Activated T-helper 17 cell treated with anti-CD3 and anti-CD28 coated beads, Interleukin-2, amount 50 U/mL, for 72 hours (primary cell): ENCODE results near the gene TMEM161A. TPM values are rescaled to one million over a fixed set of nuclear protein-coding genes. Genes with fewer than 3 reads are reported as not detected.
"Not testable (repeated sequence)": the region's sequence is repeated elsewhere in the genome, so short reads cannot be mapped to it uniquely, and the experiment has no call there.

ENCODE experiments used
- ATAC-seq: fragments of 150-1000 bp; cut with Tn5 transposase; replicated peaks from 2 replicates; pipeline ENCODE4 v1.10.0; 2021; ENCODE audit warnings: mild to moderate bottlenecking, moderate library complexity
- H3K27ac Mint-ChIP-seq: one replicate; pipeline ENCODE4 v1.8.0; 2022; ENCODE audit warnings: mixed read lengths
- H3K27me3 Mint-ChIP-seq: one replicate; pipeline ENCODE4 v1.8.0; 2022; ENCODE audit warnings: mixed read lengths
- H3K36me3 Mint-ChIP-seq: one replicate; pipeline ENCODE4 v1.8.0; 2022; ENCODE audit warnings: low read depth, mild to moderate bottlenecking, mixed read lengths
- H3K4me1 Mint-ChIP-seq: one replicate; pipeline ENCODE4 v1.8.0; 2022; ENCODE audit warnings: mixed read lengths
- H3K4me3 Mint-ChIP-seq: one replicate; pipeline ENCODE4 v1.8.0; 2022; ENCODE audit warnings: mild to moderate bottlenecking, mixed read lengths
- H3K9me3 Mint-ChIP-seq: one replicate; pipeline ENCODE4 v1.8.0; 2022; ENCODE audit warnings: mixed read lengths
- total RNA-seq, 2 donors: library from RNA; stranded (reverse); gene quantifications; one replicate each; pipeline ENCODE4 v1.2.3, GENCODE V29; 2022

Gene TMEM161A
- total RNA-seq, 2 donors from 2014 or later, result 21.0 to 22.4 TPM

DNA sequence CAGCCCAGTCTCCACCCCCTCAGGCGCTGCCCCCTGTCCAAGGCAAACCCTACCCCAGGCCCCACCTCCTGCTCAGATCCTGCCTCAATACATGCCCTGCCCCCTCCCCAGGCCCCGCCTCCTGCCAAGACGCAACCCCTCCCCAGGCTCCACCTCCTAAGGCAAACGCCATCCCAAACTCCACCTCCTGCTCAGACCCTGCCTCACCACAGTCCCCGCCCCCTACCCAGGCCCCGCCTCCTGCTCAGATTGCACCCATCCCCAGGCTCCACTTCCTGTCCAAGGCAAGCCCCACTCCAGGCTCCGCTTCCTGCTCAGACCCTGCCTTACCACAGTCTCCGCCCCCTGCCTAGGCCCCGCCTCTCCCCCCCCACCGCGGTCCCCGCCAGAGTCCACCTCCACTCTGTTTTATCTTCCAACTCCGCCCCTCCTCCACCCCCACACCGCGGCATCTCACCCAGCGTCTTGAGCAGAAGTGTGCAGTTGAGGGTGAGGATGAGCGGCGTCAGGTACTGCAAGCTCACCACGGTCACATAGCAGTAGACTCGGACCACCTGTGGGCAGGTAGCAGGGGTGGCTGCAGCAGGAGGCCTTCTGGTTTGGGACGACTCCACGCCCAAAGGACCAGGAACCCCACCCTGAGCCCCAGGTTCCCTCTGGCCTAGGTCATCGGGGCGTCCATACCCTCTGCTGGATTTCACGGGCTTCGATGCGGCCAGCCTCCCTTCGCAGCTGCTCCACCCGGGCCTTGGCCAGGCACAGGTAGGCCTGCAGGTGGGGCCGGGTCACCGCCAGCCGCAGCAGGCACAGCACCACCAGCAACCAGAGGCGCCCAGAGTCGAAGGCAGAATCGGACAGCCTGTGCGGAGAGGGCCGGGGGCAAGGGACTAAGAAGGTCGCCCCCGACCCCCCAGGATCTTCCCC, 17.7 kb downstream of the TMEM161A start:
- ATAC-seq, result peak; percentile 55
- H3K9me3 Mint-ChIP-seq, result peaks cover 6% of the 10 kb centered on the region
- no peaks in the 10 kb centered on the region for H3K4me1 Mint-ChIP-seq
- H3K36me3 Mint-ChIP-seq, result peaks cover 34% of the 10 kb centered on the region
- no peaks in the 10 kb centered on the region for H3K27me3 Mint-ChIP-seq
- H3K27ac Mint-ChIP-seq, result no peak overlapping the region
- H3K4me3 Mint-ChIP-seq, result no peak overlapping the region

DNA sequence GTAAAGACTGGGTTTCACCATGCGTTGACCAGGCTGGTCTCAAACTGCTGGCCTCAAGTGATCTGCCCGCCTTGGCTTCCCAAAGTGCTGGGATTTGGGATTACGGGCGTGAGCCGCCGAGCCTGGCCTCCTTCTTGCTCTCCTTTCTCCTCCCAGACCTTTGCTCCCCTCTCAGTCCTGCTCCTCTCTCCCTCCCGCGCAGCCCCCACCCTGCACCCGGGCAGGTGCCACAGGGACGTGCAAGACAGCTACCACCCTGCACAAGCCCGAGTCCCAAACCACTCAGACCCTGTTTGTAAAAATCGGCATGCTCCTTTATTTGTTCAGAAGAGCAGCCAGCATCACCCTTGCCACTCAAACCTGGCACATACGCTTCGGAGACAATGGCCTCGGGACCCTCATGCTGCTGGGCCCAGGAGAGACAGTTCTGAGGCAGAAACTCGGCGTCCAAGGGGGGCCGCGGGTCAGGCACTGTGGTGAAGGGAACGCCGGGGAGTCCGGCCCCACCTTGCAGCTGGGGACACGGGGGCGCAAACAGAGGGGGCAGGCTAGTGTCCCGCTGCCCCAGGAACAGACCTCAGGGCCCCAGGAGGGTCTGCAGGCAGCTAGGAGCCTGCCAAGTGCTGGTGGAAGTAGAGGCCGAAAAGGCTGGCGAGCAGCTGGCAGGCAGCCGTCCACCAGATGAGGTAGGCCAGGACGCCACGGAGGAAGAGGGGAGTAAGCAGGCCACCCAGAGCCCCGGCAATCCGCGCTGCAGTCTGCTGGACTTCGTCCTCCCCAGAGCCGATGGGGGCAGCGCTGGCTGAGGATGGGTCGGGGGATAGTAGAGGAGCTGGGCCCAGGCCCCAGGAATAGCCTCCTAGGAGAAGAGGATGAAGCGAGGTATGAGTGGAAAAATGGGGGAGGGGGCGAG, 18.7 kb downstream of the TMEM161A start:
- H3K27me3 Mint-ChIP-seq, result no peaks in the 10 kb centered on the region

DNA sequence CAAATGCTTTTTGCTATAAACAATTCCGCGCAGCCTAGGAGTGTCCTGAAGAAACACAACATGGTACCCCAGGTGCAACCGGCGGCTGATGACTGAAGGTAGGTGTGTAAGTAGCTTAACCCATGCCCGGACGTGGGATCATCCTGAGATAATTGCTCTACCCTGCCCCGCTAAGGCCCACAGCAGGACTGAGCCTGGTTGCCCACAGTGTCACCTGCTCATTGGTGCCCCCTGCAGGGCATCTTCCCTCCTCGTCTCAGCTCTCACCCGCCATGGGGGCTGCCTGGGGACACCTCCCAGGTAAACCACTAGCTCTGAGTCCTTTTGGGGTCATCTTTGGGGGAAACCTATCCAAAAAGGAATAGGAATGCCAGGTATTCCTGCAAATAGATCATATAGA, 22.3 kb downstream of the TMEM161A start:
- Mint-ChIP-seq H3K4me3 (no peak overlapping the region), H3K4me1 (no peaks in the 10 kb centered on the region), H3K9me3 (no peaks in the 10 kb centered on the region), H3K36me3 (peaks cover 13% of the 10 kb centered on the region), H3K27ac (no peak overlapping the region), H3K27me3 (no peaks in the 10 kb centered on the region)
- peak; percentile 59 for ATAC-seq

More for the DNA sequence above, 18.7 kb downstream of the TMEM161A start:
- H3K36me3 Mint-ChIP-seq, result peaks cover 34% of the 10 kb centered on the region
- peaks cover 6% of the 10 kb centered on the region for H3K9me3 Mint-ChIP-seq
- no peaks in the 10 kb centered on the region for H3K4me1 Mint-ChIP-seq
- ATAC-seq, result no peak
- no peak overlapping the region for H3K4me3 Mint-ChIP-seq
- H3K27ac Mint-ChIP-seq, result no peak overlapping the region

DNA sequence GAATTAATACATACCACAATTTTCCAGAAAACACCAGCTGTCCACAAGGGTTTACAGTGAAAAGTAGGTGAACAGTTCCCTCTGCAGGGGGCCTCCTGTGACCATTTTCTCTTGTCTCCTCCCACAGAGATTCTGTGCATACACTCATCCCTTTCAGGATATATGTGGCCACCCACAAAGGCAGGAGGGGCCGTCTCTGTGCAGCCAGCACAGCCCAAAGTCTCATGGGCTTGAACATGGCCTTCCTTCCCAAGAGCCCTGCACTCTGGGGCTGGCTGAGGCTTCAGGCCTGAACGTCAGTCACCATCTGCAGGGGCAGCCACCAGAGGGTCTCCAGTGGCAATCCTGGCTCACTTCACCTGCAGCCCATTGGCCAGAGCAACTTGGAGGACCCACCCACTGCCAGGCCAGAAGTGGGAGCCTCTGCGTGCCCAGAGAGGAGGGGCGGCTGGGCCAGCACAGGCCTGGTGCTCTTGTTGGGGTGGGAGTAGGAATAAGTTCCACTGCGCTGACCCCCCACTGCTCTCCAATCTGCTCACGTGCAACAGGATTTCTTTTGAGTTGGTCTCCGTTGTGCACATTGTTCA, 25.1 kb downstream of the TMEM161A start:
- no peaks in the 10 kb centered on the region for H3K27me3 Mint-ChIP-seq
- H3K36me3 Mint-ChIP-seq, result no peaks in the 10 kb centered on the region
- H3K4me1 Mint-ChIP-seq, result no peaks in the 10 kb centered on the region
- no peaks in the 10 kb centered on the region for H3K9me3 Mint-ChIP-seq
- peak; percentile 40 for ATAC-seq
- no peak overlapping the region for H3K27ac Mint-ChIP-seq
- H3K4me3 Mint-ChIP-seq, result no peak overlapping the region

DNA sequence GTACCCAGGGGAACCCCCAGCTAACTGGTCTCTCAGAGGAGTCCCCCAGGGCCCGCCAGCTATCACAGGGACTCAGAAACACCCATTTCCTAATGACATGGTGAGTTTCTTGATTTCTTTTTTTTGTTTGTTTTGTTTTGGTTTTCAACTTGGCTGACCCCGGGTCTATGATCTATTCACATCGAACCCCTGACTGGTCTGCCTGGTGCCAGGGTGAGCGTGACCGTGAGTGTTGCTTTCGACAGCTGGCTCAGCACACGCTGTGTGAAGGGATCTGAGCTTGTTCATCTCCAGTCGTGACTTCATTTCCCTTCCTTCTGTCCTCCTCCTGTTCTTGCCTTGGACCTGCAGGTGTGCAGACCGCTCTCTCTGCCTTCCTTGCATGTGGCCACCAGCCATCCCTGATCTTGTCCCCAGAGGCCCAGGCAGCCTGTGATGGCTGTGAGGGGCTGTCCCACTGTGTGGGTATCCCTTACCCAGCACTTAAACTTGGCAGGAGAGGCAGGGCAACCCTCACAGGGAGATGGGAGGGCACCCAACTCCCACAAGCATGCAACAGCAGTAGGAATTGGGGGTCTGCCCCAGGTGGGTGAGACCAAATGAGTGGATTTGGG, 26.2 kb downstream of the TMEM161A start:
- Mint-ChIP-seq H3K36me3 (no peaks in the 10 kb centered on the region), H3K4me3 (no peak overlapping the region), H3K27ac (no peak overlapping the region), H3K27me3 (no peaks in the 10 kb centered on the region), H3K9me3 (no peaks in the 10 kb centered on the region), H3K4me1 (no peaks in the 10 kb centered on the region)
- ATAC-seq, result no peak

DNA sequence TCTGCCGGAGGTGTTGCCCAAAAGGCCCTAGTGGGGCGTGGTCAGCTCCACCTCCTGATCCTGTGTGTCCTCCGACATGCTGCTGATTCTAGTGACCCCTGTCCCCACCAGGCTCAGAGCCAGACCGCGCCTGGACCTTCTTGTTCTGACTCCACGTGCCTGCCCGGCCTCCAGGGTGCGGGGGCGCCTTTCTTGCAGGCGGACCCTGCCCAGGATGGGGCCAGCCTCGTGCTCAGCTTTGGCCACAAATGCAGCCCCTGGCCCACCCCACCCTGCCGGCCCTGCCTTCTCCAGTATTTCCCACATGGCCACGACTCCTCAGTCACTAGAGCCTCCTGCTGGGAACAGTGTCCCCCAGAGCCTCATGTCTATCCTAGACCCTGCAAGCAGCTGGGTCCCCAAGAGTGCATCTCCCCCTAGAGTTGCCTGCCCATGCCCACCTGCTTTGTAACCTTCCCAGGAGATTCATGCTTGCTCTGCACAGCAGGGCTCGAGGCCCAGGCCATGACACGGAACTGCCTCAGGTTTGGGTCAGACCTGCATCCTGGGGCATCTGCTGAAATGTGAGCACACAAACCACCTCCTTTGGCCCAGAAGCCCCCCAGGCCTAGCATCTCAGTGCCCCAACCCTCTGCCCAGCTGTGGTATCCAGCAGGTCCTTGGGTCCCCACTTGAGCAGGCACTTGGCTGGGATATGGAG, 27.0 kb downstream of the TMEM161A start:
- H3K4me1 Mint-ChIP-seq, result no peaks in the 10 kb centered on the region
- H3K9me3 Mint-ChIP-seq, result no peaks in the 10 kb centered on the region
- no peak for ATAC-seq
- H3K27me3 Mint-ChIP-seq, result no peaks in the 10 kb centered on the region
- H3K4me3 Mint-ChIP-seq, result no peak overlapping the region
- H3K36me3 Mint-ChIP-seq, result no peaks in the 10 kb centered on the region
- no peak overlapping the region for H3K27ac Mint-ChIP-seq

DNA sequence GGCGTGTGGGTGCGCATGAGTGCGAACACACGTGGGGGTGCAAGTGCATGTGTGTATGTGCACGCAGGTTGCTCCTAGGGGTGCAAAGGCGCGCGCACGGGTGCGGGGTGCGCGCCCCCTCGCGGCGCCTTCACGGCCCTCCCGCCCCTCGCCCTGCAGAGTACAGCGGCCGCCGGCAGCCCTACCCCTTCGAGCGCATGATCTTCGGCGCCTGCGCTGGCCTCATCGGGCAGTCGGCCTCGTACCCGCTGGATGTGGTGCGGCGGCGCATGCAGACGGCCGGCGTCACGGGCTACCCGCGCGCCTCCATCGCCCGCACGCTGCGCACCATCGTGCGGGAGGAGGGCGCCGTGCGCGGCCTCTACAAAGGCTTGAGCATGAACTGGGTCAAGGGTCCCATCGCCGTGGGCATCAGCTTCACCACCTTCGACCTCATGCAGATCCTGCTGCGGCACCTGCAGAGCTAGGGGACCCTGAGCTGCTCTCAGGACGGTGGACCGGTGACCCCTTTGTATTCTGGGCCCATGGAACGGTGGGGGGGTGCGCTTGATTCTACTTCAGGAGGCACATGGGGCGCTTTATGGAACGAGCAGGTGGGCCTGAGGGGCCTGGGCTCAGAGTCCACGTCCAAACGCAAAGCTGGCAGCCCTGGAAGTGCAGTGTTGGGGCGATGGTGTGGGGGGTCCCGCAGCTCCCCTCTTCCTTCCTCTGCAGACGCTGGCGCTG, 27.7 kb downstream of the TMEM161A start:
- Mint-ChIP-seq H3K27me3 (no peaks in the 10 kb centered on the region), H3K27ac (no peak overlapping the region), H3K36me3 (no peaks in the 10 kb centered on the region), H3K4me3 (no peak overlapping the region), H3K9me3 (no peaks in the 10 kb centered on the region), H3K4me1 (no peaks in the 10 kb centered on the region)
- ATAC-seq, result no peak

DNA sequence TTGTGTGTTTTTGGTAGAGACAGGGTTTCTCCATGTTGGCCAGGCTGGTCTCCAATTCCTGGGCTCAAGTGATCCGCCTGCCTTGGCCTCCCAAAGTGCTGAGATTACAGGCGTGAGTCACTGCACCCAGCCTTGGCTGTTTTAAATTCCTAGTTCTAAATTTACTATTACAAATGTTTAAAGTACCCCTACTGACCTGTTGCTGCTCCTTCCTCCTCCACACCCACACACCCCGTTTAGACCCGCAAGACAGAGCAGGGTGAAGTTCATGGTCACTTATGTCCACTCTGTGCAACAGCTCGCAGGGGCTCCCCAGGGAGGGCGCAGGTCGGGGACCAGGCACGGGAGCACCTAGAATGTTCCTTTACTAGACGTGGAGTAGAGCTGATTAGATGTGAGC, 28.7 kb downstream of the TMEM161A start:
- Mint-ChIP-seq H3K4me3 (no peak overlapping the region), H3K27me3 (no peaks in the 10 kb centered on the region), H3K4me1 (no peaks in the 10 kb centered on the region), H3K36me3 (no peaks in the 10 kb centered on the region), H3K27ac (no peak overlapping the region), H3K9me3 (no peaks in the 10 kb centered on the region)
- no peak for ATAC-seq

DNA sequence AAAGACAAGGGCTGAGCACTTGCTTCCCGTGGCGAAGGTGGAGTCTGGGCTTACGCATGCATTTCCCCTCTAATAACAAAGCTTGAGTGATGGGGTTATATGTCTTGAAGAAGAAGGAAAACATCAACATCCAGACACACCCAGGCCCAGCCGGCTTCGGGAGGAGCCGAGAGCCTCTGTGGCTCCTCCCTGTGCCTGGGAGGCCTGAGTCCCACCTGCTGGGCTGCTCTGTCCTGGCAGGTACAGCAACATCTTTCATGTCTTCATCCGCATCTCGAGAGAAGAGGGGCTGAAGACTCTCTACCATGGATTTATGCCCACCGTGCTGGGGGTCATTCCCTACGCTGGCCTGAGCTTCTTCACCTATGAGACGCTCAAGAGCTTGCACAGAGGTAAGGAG, 30.6 kb downstream of the TMEM161A start:
- Mint-ChIP-seq H3K4me3 (no peak overlapping the region), H3K27me3 (no peaks in the 10 kb centered on the region), H3K27ac (no peak overlapping the region), H3K4me1 (no peaks in the 10 kb centered on the region), H3K36me3 (no peaks in the 10 kb centered on the region), H3K9me3 (no peaks in the 10 kb centered on the region)
- ATAC-seq, result no peak

DNA sequence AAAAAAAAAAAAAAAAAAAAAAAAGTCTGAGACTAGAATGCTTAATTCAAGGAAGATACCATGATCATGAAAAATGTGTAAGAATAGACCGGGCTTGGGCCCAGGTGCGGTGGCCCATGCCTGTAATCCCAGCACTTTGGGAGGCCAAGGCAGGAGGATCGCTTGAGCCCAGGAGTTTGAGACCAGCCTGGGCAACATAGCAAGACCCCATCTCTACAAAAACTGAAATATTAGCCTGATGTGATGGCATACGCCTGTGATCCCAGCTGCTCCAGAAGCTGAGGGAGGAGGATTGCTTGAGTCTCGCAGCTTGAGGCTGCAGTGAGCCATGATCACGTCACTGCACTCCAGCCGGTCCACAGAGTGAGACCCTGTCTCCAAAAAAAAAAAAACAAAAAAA, 31.3 kb downstream of the TMEM161A start:
- H3K4me3 Mint-ChIP-seq, H3K27me3 Mint-ChIP-seq, H3K36me3 Mint-ChIP-seq, H3K27ac Mint-ChIP-seq, ATAC-seq, H3K9me3 Mint-ChIP-seq, H3K4me1 Mint-ChIP-seq: not testable (repeated sequence)

DNA sequence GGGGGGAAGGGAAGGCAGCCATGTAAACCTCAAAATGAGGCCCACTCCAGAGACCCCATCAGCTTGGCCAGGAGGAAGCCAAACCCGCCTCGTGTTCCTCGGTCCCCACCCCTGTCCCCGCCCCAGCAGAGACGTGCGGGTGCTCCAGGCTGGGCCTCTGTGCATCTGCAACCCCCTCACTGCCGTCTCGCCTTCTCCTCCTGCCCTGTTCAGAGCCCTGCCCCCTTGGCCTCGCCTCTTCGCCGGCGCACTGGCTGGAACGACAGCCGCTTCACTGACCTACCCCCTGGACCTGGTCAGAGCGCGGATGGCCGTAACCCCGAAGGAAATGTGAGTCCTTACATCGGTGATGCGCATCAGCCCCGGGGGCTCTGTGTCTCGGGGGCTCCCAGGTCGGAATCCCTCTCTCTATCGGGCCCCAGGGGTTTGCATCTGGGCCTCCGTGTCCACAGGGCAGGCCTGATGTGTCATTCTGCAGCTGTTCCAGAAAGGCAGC, 32.2 kb downstream of the TMEM161A start:
- no peaks in the 10 kb centered on the region for H3K36me3 Mint-ChIP-seq
- no peak for ATAC-seq

DNA sequence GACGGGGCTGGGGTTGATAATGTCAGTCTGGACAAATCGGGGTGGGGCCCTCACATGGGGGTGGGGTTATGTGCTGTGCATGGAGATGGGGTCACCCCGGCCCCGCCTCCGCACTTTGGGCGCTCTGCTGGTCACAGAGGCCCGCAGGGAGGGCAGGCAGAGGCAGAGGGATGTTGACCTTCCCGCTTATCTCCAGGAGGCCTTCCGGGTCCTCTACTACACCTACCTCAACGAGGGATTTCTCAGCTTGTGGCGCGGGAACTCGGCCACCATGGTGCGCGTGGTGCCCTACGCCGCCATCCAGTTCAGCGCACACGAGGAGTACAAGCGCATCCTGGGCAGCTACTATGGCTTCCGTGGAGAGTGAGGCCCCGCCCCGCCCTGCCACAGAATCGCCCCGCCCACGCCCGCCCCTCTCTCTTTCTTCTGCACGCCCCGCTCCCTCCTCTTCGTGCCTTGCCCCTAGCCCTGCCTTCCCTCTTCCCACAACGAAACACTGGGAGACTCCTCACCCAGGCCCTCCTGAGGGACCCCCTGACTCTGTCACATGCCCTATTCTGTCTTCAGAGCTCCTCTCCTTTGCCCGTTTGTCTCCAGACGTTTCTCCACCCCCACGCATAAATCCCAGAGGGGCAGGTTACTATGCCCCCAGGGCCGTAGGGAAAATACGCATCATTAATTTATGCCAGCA, 32.8 kb downstream of the TMEM161A start:
- Mint-ChIP-seq H3K36me3 (peaks cover 2% of the 10 kb centered on the region), H3K27me3 (no peaks in the 10 kb centered on the region), H3K27ac (no peak overlapping the region), H3K4me1 (peaks cover 2% of the 10 kb centered on the region), H3K9me3 (no peaks in the 10 kb centered on the region), H3K4me3 (no peak overlapping the region)
- ATAC-seq, result no peak

More for the DNA sequence above, 32.2 kb downstream of the TMEM161A start:
- Mint-ChIP-seq H3K4me3 (no peak overlapping the region), H3K9me3 (no peaks in the 10 kb centered on the region), H3K4me1 (no peaks in the 10 kb centered on the region), H3K27me3 (no peaks in the 10 kb centered on the region), H3K27ac (no peak overlapping the region)

DNA sequence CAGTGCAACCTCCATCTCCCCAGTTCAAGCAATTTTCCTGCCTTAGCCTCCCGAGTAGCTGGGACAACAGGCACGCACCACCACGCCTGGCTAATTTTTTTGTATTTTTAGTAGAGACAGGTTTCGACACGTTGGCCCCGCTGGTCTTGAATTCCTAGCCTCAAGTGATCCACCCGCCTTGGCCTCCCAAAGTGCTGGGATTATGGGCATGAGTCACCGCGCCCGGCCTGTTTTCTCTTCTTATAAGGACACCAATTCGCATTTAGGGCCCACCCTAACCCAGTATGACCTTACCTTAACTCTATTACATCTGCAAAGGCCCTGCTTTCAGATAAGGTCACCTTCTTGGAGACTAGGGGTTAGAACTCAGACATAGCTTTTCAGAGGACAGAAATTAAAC, 35.1 kb downstream of the TMEM161A start:
- Mint-ChIP-seq H3K4me3 (no peak overlapping the region), H3K27me3 (no peaks in the 10 kb centered on the region), H3K9me3 (no peaks in the 10 kb centered on the region), H3K36me3 (peaks cover 6% of the 10 kb centered on the region), H3K4me1 (peaks cover 5% of the 10 kb centered on the region), H3K27ac (no peak overlapping the region)
- ATAC-seq, result no peak
